Measurements from ENCODE around the gene CCDC106. TPM values are rescaled to one million over a fixed set of nuclear protein-coding genes. Genes with fewer than 3 reads are reported as not detected.

The CCDC106 gene
- total RNA-seq, 1 experiment from 2014 or later = 36.0 TPM

DNA sequence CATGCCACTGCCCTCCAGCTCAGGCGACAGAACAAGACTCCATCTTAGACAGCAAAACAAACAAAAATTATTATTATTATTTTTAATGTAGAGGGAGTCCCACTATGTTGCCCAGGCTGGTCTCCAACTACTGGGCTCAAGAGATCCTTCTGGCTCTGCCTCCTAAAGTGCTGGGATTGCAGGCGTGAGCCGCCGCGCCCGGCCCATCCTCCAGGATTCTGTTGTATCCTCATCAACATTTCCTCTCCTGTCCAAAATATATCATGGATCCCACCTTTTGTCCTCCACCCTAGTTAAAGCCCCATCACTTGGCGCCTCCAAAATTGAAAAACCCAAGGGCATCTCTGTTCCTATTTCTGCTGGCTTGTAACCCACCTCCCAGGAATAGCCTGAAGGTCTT, 24.9 kb upstream of the CCDC106 start:
- intact Hi-C loops (cut with micrococcal nuclease) = no loop called here
- TF ChIP-seq CTCF (conservative IDR thresholded peaks at IDR 0.05; ENCODE audit: low read depth, low read length) (no peak), EZH2phosphoT487 (IDR thresholded peaks at IDR 0.05; ENCODE audit: borderline replicate concordance, low read length) (no peak), EZH2 (IDR thresholded peaks at IDR 0.05; ENCODE audit: low read length, unreplicated experiment) (no peak)

DNA sequence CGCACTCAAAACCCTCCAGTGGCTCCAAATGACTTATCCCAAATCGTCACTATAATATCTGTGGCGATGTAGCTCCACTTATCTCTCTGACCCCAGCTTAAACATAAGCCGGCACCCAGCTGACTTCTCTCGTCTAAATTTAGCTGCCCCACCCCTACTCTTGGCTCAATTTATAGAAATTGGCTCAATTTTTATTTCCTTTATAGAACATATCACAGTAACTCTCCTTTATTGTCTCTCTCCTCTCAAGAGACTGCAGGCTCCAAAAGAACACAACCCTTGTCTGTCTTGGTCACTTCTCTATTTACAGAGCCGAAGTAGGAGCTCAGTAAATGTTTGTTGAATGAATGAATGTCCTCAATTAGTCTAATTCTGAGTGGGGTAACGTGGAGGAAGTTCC, 24.5 kb upstream of the CCDC106 start:
- ChIA-PET POLR2A (ENCODE audit: unreplicated experiment) (interaction anchor here (0.6 to 1.2 kb wide), 2 partner anchors 31 to 173 kb away, joined by 6 to 9 read pairs; partner anchors contain the start of gene U2AF2), CTCF (interaction anchor here (0.8 to 1.0 kb wide), 2 partner anchors 17 to 19 kb away, joined by 4 read pairs; no protein-coding TSS in a partner anchor)
- Histone ChIP-seq H3K27ac (ENCODE audit: low read length) (no peak overlapping the region), H3K27me3 (ENCODE audit: low read length) (no peaks in the 10 kb centered on the region), H3K9ac (ENCODE audit: low read length) (no peak overlapping the region), H3K9me3 (ENCODE audit: low read length) (no peaks in the 10 kb centered on the region), H3K4me1 (ENCODE audit: insufficient read depth, low read length) (peaks cover 10% of the 10 kb centered on the region), H3K79me2 (ENCODE audit: low read length) (peaks cover 8% of the 10 kb centered on the region), H3K4me3 (ENCODE audit: low read length) (peak overlapping the region; percentile 54), H2AFZ (ENCODE audit: low read length) (no peak overlapping the region), H3F3A (ENCODE audit: low read length, unreplicated experiment) (no peaks in the 10 kb centered on the region), H3K4me2 (ENCODE audit: low read length) (peak overlapping the region; percentile 58), H4K20me1 (ENCODE audit: low read length) (peaks cover 4% of the 10 kb centered on the region; the same call in 1 of the 2 replicates), H3K9me2 (replicated peaks; ENCODE audit: low read length) (no peaks in the 10 kb centered on the region), H3K36me3 (ENCODE audit: low read depth, low read length) (no peaks in the 10 kb centered on the region)
- TSS peak; percentile 45 for BruUV-seq (replicated peaks)
- no peak for TF ChIP-seq EZH2phosphoT487 (IDR thresholded peaks at IDR 0.05; ENCODE audit: borderline replicate concordance, low read length)
- no peak for TF ChIP-seq EZH2 (IDR thresholded peaks at IDR 0.05; ENCODE audit: low read length, unreplicated experiment)
- TF ChIP-seq CTCF (conservative IDR thresholded peaks at IDR 0.05; ENCODE audit: low read depth, low read length) = no peak
- intact Hi-C loops (cut with micrococcal nuclease) = no loop called here
- no peak for ATAC-seq
- no peak for DNase-seq

More for the DNA sequence above, 24.9 kb upstream of the CCDC106 start:
- no peaks in the 10 kb centered on the region for H3K9me3 ChIP-seq (ENCODE audit: low read length)
- CTCF ChIA-PET = interaction anchor here (0.7 kb wide), 1 partner anchor 17 kb away, joined by 3 read pairs; the partner anchor contains the start of gene ZNF865
- H3K9ac ChIP-seq (ENCODE audit: low read length) = no peak overlapping the region
- H3K4me3 ChIP-seq (ENCODE audit: low read length) = no peak overlapping the region
- DNase-seq = no peak
- peaks cover 10% of the 10 kb centered on the region for H3K4me1 ChIP-seq (ENCODE audit: insufficient read depth, low read length)
- no peaks in the 10 kb centered on the region for H3F3A ChIP-seq (ENCODE audit: low read length, unreplicated experiment)
- H4K20me1 ChIP-seq (ENCODE audit: low read length) = peaks cover 4% of the 10 kb centered on the region; the same call in 1 of the 2 replicates
- H3K4me2 ChIP-seq (ENCODE audit: low read length) = no peak overlapping the region
- H3K36me3 ChIP-seq (ENCODE audit: low read depth, low read length) = no peaks in the 10 kb centered on the region
- H3K79me2 ChIP-seq (ENCODE audit: low read length) = peaks cover 8% of the 10 kb centered on the region
- no peak overlapping the region for H3K27ac ChIP-seq (ENCODE audit: low read length)
- no peaks in the 10 kb centered on the region for H3K9me2 ChIP-seq (replicated peaks; ENCODE audit: low read length)
- no TSS peak for BruUV-seq (replicated peaks)
- H3K27me3 ChIP-seq (ENCODE audit: low read length) = no peaks in the 10 kb centered on the region
- no peak for ATAC-seq
- POLR2A ChIA-PET (ENCODE audit: unreplicated experiment) = interaction anchor here (0.6 kb wide), 1 partner anchor 172 kb away, joined by 9 read pairs; no protein-coding TSS in a partner anchor
- H2AFZ ChIP-seq (ENCODE audit: low read length) = no peak overlapping the region
